ENCODE measurements around the gene EFCAB6. TPM values are rescaled to one million over a fixed set of nuclear protein-coding genes. Genes with fewer than 3 reads are reported as not detected.

Gene EFCAB6
- total and polyA plus RNA-seq, 8 donors, result 2.0 to 5.5 (median 3.5) TPM

DNA sequence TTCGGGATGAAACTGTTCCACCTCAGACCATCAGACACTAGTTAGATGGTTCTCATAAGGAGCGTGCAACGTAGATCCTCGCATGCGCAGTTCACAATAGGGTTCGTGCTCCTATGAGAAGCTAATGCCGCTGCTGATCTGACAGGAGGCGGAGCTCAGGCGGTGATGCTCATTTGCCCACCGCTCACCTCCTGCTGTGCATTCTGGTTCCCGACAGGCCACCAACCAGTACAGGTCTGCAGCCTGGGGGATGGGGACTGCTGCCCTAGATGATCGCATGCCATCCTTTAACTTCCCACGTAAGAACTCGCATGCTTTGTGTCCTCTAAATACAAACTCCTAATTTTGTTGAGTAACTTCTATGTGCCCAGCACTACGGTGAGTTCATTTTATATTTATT is 62.6 kb downstream of the EFCAB6 start:
- H3K4me1 ChIP-seq, result no peaks in the 10 kb centered on the region
- H3K27me3 ChIP-seq, result peaks cover 0 to 9% of the 10 kb centered on the region in 2 donors
- no peak overlapping the region for H3K4me3 ChIP-seq
- H3K36me3 ChIP-seq, result no peaks in the 10 kb centered on the region
- no peak overlapping the region for H3K27ac ChIP-seq
- DNase-seq (no peak), ATAC-seq (no peak)
- intact Hi-C loops (cut with DNase I), result no loop called here
- no peaks in the 10 kb centered on the region for H3K9me3 ChIP-seq
- TF ChIP-seq, protein P1, sequence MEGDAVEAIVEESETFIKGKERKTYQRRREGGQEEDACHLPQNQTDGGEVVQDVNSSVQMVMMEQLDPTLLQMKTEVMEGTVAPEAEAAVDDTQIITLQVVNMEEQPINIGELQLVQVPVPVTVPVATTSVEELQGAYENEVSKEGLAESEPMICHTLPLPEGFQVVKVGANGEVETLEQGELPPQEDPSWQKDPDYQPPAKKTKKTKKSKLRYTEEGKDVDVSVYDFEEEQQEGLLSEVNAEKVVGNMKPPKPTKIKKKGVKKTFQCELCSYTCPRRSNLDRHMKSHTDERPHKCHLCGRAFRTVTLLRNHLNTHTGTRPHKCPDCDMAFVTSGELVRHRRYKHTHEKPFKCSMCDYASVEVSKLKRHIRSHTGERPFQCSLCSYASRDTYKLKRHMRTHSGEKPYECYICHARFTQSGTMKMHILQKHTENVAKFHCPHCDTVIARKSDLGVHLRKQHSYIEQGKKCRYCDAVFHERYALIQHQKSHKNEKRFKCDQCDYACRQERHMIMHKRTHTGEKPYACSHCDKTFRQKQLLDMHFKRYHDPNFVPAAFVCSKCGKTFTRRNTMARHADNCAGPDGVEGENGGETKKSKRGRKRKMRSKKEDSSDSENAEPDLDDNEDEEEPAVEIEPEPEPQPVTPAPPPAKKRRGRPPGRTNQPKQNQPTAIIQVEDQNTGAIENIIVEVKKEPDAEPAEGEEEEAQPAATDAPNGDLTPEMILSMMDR (IDR thresholded peaks at IDR 0.05), result no peak

DNA sequence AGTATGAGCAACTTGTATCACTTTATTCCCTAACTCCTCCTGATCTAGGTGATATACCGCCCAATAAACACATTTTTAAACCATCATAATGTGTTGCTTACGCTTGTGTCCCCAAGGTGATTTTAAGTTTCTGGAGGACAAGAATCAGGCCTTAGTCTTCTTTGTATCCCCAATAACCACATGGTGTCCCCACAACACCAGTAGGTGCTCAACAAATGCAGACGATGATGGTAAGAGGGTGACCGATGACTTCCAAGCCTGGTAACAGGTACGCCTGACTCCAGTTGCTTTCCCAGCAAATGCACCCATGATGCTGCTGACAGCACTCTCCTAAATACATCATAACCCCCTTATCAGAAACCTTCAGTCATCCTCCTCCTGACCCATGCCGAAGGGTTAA is 64.2 kb downstream of the EFCAB6 start:
- TF ChIP-seq, protein P1 (IDR thresholded peaks at IDR 0.05), result no peak
- Histone ChIP-seq H3K36me3 (no peaks in the 10 kb centered on the region), H3K27me3 (peaks cover 0 to 9% of the 10 kb centered on the region in 2 donors), H3K4me1 (no peaks in the 10 kb centered on the region), H3K9me3 (no peaks in the 10 kb centered on the region), H3K4me3 (no peak overlapping the region), H3K27ac (no peak overlapping the region)
- ATAC-seq (no peak), DNase-seq (no peak)
- intact Hi-C loops (cut with DNase I), result no loop called here

DNA sequence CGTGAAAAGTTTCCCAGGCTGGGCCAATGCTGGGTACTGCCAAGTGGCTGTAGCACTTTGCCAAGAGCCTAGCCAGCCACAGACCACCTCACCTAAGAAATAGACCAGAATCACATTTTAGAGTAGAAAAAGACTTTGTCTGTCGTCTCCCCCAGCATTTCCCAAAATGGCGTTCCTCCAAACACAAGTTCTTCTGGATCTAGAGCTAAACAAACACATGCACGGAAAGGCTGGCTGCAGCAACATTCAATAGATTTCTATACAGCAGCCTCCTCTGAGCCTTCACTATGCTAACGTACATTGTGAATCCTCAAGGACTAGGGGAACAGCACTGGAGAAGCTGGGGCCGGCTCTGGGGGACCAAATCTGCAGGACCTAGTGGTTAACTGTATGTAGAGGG is 65.0 kb downstream of the EFCAB6 start:
- no peak for DNase-seq
- TF ChIP-seq, protein P1 (IDR thresholded peaks at IDR 0.05), result no peak
- no peaks in the 10 kb centered on the region for H3K4me1 ChIP-seq
- H3K27ac ChIP-seq, result no peak overlapping the region
- no peaks in the 10 kb centered on the region for H3K9me3 ChIP-seq
- H3K36me3 ChIP-seq, result no peaks in the 10 kb centered on the region
- intact Hi-C loops (cut with DNase I), result no loop called here
- ATAC-seq, result no peak
- no peak overlapping the region for H3K4me3 ChIP-seq
- peaks cover 0 to 9% of the 10 kb centered on the region in 2 donors for H3K27me3 ChIP-seq

DNA sequence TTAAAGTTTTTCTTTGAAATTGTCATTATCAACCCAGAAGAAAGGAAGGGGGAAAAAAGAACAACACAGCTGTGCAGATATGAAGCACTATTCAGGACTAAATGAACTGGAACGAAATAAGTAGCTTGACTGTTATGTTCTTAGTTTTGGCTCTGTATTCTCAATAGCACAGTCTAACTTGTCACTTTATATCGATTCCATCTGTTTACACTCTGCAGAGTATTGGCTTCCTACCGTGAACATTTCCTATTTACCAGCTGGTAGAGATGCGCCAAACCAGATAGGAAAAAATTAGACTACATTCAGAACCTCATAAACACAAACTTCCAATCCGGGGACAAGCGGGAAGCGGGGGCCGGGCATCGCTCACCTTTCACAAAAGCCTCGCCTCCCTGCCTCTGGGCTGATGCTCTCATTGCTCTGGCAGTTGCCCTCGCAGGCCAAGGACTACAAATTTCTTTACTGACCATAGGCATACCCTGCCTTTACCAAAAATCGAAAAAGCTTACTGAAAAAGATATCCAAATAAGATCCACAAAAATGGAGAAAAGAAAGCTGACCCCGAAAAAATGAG is 66.2 kb downstream of the EFCAB6 start:
- DNase-seq, result no peak
- intact Hi-C loops (cut with DNase I), result no loop called here
- Histone ChIP-seq H3K4me1 (no peaks in the 10 kb centered on the region), H3K27me3 (peaks cover 0 to 19% of the 10 kb centered on the region in 2 donors), H3K9me3 (no peaks in the 10 kb centered on the region), H3K27ac (no peak overlapping the region), H3K4me3 (no peak overlapping the region), H3K36me3 (no peaks in the 10 kb centered on the region)
- TF ChIP-seq, protein P1 (IDR thresholded peaks at IDR 0.05), result no peak
- ATAC-seq, result no peak

DNA sequence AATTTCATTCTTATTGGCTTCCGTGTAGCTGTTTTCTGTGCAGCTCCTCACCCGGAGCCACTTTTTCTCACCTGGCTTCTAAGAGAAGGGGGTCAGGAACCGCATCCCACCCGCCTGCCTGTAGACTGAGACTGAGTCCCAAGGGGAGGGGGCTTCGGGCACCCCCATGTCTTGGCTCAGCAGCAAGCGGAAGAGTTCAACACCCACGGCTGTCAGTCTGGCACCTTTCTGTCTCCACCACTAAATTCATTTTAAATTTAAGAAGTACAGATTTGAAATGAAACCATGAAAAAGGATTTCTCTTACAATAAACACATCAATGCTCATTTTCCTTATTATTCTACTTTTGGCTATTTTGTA is 66.7 kb downstream of the EFCAB6 start:
- H3K27ac ChIP-seq, result no peak overlapping the region
- DNase-seq, result no peak

More for the DNA sequence above, 66.7 kb downstream of the EFCAB6 start:
- Histone ChIP-seq H3K36me3 (no peaks in the 10 kb centered on the region), H3K9me3 (no peaks in the 10 kb centered on the region), H3K4me1 (no peaks in the 10 kb centered on the region), H3K4me3 (no peak overlapping the region), H3K27me3 (peaks cover 0 to 19% of the 10 kb centered on the region in 2 donors)
- ATAC-seq, result no peak
- intact Hi-C loops (cut with DNase I), result no loop called here
- TF ChIP-seq, protein P1 (IDR thresholded peaks at IDR 0.05), result no peak

All from left lung (tissue), 10 donors.